PC-9 (cell line): ENCODE data around the gene MERTK.

ENCODE experiments used
- CTCF ChIP-seq: fragments of 200-600 bp; sonication (generic); conservative IDR thresholded peaks from 2 replicates; pipeline ENCODE4 v1.6.1; 2017; ENCODE audit warnings: mixed run types, antibody characterized with exemption, mild to moderate bottlenecking, moderate library complexity
- EZH2 ChIP-seq: fragments of 200-600 bp; sonication (generic); IDR thresholded peaks from 2 replicates; pipeline ENCODE4 v1.8.0; 2017; ENCODE audit warnings: antibody characterized with exemption, low read depth

GRCh38 chr2:111884592-111884964 lies 13.8 kb upstream of the MERTK start:
- no peak for TF ChIP-seq CTCF
- TF ChIP-seq EZH2, result no peak
